Endodermal cell (in vitro differentiated cells): Measurements from ENCODE around the gene THSD4. TPM values are rescaled to one million over a fixed set of nuclear protein-coding genes. Genes with fewer than 3 reads are reported as not detected.

Source experiments
- DNase-seq: peaks from one replicate; pipeline ENCODE4 v3.0.0-alpha.2; 2017
- H3K27ac ChIP-seq: 2 replicates; pipeline ENCODE4 v1.5.1; 2013; ENCODE audit warnings: mild to moderate bottlenecking, low read depth, low read length, moderate library complexity
- H3K27me3 ChIP-seq: 2 replicates; pipeline ENCODE4 v1.6.1; 2013; ENCODE audit warnings: mild to moderate bottlenecking, low read length, moderate library complexity; ENCODE audit not compliant: insufficient read depth, control insufficient read depth, poor library complexity, severe bottlenecking
- H3K36me3 ChIP-seq: 2 replicates; pipeline ENCODE4 v1.7.0; 2013; ENCODE audit warnings: mild to moderate bottlenecking, low read length, moderate library complexity; ENCODE audit not compliant: control insufficient read depth, insufficient read depth
- H3K4me1 ChIP-seq: one replicate; pipeline ENCODE4 v1.7.0; 2013; ENCODE audit warnings: low read length; ENCODE audit not compliant: control insufficient read depth, insufficient read depth
- H3K4me3 ChIP-seq: 2 replicates; pipeline ENCODE4 v1.5.1; 2013; ENCODE audit warnings: mild to moderate bottlenecking, low read length, moderate library complexity
- H3K9ac ChIP-seq: 2 replicates; pipeline ENCODE4 v1.6.1; 2013; ENCODE audit warnings: mild to moderate bottlenecking, low read length, moderate library complexity; ENCODE audit not compliant: poor library complexity, severe bottlenecking; ENCODE audit errors: extremely low read depth
- H3K9me3 ChIP-seq: 2 replicates; pipeline ENCODE4 v1.6.1; 2013; ENCODE audit warnings: mild to moderate bottlenecking, low read length, moderate library complexity; ENCODE audit not compliant: control insufficient read depth
- H3K27ac Mint-ChIP-seq: 2 replicates; pipeline ENCODE4 v1.8.0; 2020; ENCODE audit warnings: mixed read lengths
- H3K27me3 Mint-ChIP-seq: 2 replicates; pipeline ENCODE4 v1.8.0; 2021; ENCODE audit warnings: mild to moderate bottlenecking, mixed read lengths; ENCODE audit not compliant: insufficient read depth
- H3K36me3 Mint-ChIP-seq: 2 replicates; pipeline ENCODE4 v1.8.0; 2020; ENCODE audit warnings: low read depth, mixed read lengths
- H3K4me1 Mint-ChIP-seq: 2 replicates; pipeline ENCODE4 v1.8.0; 2020; ENCODE audit warnings: mixed read lengths
- H3K4me3 Mint-ChIP-seq: 2 replicates; pipeline ENCODE4 v1.8.0; 2020; ENCODE audit warnings: mild to moderate bottlenecking, moderate library complexity, mixed read lengths
- H3K9me3 Mint-ChIP-seq: 2 replicates; pipeline ENCODE4 v1.8.0; 2020; ENCODE audit warnings: mild to moderate bottlenecking, mixed read lengths
- WGBS, 2 experiments: methylation state at CpG; one replicate each; pipeline versions ENCODE4 v1.1.5 to v1.1.7; 2013; ENCODE audit warnings: missing lambda C conversion rate in 2 of 2, mixed read lengths in 1 of 2; ENCODE audit not compliant: insufficient coverage in 1 of 2, insufficient read length in 1 of 2; 5-methylcytosine and 5-hydroxymethylcytosine counted together
- total RNA-seq, 2 donors: library from RNA; stranded (reverse); fragmentation: NEBNext Ultra II Directional in 1 of 2; extraction: Animal tissue kit (Norgen Biotek cat#: 25700) in 1 of 2; gene quantifications; 2 replicates in 1 of 2; 3 replicates in 1 of 2; pipeline ENCODE4 v1.2.1, GENCODE V29; 2021
- TF ChIP-seq, protein P1 (sequence below): fragments of 200-600 bp; sonication (generic); conservative IDR thresholded peaks from 2 replicates; pipeline ENCODE4 v1.5.0; 2021; ENCODE audit warnings: antibody characterized with exemption, mild to moderate bottlenecking

The THSD4 gene
- total RNA-seq, 2 donors from 2014 or later = 4.6 to 5.4 TPM

DNA sequence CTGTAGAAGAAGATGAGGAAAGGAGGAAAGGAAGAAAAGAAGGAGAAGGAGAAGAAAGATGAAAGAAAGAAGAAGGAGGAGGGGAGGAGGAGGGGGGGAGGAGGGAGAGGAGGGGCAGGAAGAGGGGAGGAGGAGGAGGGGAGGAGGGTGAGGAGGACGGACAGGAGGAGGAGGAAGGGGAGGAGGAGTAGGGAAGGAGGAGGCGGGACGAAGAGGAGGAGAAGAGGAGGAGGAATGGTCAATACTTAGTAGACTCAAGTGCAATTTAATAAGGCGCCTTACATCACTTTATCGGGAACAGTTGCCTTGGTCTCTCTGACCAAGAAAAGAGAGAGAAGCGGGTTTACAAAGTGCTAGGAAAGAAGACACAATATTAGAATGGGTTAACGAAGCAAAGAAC lies 671.4 kb downstream of the THSD4 start:
- H3K27ac Mint-ChIP-seq = no peak overlapping the region
- H3K36me3 ChIP-seq = no peaks in the 10 kb centered on the region
- no peaks in the 10 kb centered on the region for H3K4me1 Mint-ChIP-seq
- H3K4me3 Mint-ChIP-seq = no peak overlapping the region
- H3K9me3 ChIP-seq = no peaks in the 10 kb centered on the region
- TF ChIP-seq, protein P1, sequence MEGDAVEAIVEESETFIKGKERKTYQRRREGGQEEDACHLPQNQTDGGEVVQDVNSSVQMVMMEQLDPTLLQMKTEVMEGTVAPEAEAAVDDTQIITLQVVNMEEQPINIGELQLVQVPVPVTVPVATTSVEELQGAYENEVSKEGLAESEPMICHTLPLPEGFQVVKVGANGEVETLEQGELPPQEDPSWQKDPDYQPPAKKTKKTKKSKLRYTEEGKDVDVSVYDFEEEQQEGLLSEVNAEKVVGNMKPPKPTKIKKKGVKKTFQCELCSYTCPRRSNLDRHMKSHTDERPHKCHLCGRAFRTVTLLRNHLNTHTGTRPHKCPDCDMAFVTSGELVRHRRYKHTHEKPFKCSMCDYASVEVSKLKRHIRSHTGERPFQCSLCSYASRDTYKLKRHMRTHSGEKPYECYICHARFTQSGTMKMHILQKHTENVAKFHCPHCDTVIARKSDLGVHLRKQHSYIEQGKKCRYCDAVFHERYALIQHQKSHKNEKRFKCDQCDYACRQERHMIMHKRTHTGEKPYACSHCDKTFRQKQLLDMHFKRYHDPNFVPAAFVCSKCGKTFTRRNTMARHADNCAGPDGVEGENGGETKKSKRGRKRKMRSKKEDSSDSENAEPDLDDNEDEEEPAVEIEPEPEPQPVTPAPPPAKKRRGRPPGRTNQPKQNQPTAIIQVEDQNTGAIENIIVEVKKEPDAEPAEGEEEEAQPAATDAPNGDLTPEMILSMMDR = no peak
- DNase-seq = no peak
- H3K9ac ChIP-seq = no peak overlapping the region
- H3K9me3 Mint-ChIP-seq = no peaks in the 10 kb centered on the region
- H3K27ac ChIP-seq = no peak overlapping the region
- H3K36me3 Mint-ChIP-seq = no peaks in the 10 kb centered on the region
- H3K4me1 ChIP-seq = no peaks in the 10 kb centered on the region
- no peak overlapping the region for H3K4me3 ChIP-seq
- H3K27me3 ChIP-seq = no peaks in the 10 kb centered on the region
- peaks cover 2% of the 10 kb centered on the region for H3K27me3 Mint-ChIP-seq
- 91 to 97% methylated on average over 4 to 7 of the region's 7 CpGs for WGBS, 2 experiments

DNA sequence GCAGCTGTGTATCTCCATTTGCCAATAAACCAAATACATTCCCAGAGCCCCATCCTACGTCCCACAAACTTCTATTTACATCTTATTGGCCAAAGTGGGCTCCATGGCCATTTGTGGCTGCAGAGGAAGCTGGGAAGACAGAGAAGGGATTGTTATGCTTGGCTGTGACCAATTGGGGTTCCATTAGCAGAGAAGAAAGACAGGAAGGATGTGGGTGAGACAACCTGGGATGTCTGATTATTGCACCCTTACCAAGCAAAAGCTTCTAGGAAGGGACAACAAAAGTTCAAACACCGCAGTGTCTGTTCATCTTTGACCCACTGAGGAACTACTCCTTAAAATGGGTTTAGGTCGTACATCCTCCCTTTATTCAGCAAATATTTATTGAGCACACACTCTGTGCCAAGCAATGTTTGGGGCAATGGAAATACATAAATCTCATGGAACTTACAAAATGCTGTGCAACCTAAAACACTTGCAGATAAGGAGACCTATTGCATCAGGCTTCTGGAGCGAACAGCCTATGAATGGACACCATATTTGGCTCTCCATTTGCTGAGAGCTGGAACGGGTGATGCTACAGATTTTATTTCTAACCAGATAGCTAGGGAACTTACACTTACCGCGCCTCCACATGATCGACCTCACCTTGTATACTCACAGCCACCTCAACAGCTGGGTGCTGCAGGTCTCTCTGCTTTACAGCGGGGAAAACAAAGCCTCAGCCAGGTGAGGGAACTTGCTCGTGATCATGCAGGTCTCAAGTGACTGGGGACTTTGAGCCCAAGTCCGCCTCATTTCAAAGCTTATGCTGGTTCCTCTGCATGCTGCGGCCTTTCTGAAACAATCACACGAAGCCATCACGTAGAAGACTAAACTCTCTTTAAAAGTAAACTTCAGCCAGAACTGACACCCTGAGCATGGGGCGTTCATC lies 673.6 kb downstream of the THSD4 start:
- TF ChIP-seq, protein P1 = no peak
- no peaks in the 10 kb centered on the region for H3K27me3 ChIP-seq
- H3K36me3 ChIP-seq = no peaks in the 10 kb centered on the region
- peak; percentile 33 for DNase-seq
- Mint-ChIP-seq H3K27ac (no peak overlapping the region), H3K36me3 (no peaks in the 10 kb centered on the region), H3K4me3 (no peak overlapping the region), H3K4me1 (no peaks in the 10 kb centered on the region), H3K27me3 (peaks cover 2% of the 10 kb centered on the region), H3K9me3 (peaks cover 2% of the 10 kb centered on the region)
- H3K4me3 ChIP-seq = no peak overlapping the region
- H3K27ac ChIP-seq = no peak overlapping the region
- H3K9ac ChIP-seq = no peak overlapping the region
- H3K9me3 ChIP-seq = no peaks in the 10 kb centered on the region
- WGBS, 2 experiments = 92 to 98% methylated on average over 10 to 15 of the region's 15 CpGs
- H3K4me1 ChIP-seq = no peaks in the 10 kb centered on the region

DNA sequence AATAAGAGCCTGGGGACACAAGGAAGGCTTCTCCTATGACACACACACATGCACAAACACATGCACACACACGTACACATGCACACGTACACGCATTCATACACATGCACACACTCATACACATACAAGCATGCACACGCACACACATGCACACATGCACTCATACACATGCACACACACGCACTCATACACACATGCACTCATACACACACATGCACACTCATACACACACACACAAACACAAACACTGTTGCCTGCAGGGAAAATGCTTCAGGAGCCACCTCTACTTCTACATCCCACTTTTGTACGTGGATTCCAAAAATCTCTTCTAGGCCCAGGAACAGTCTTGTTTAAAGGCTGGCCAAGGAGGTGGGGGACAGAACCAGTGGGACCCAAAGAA lies 674.3 kb downstream of the THSD4 start:
- no peak overlapping the region for H3K9ac ChIP-seq
- H3K27ac ChIP-seq = no peak overlapping the region
- TF ChIP-seq, protein P1 = no peak
- no peak overlapping the region for H3K27ac Mint-ChIP-seq
- H3K36me3 ChIP-seq = no peaks in the 10 kb centered on the region
- no peak overlapping the region for H3K4me3 Mint-ChIP-seq
- no peaks in the 10 kb centered on the region for H3K4me1 Mint-ChIP-seq
- peaks cover 2% of the 10 kb centered on the region for H3K27me3 Mint-ChIP-seq
- no peaks in the 10 kb centered on the region for H3K4me1 ChIP-seq
- WGBS, 2 experiments = 87 to 91% methylated on average over 3 to 6 of the region's 6 CpGs
- H3K4me3 ChIP-seq = no peak overlapping the region
- no peaks in the 10 kb centered on the region for H3K9me3 ChIP-seq
- DNase-seq = no peak
- no peaks in the 10 kb centered on the region for H3K36me3 Mint-ChIP-seq
- peaks cover 2% of the 10 kb centered on the region for H3K9me3 Mint-ChIP-seq
- no peaks in the 10 kb centered on the region for H3K27me3 ChIP-seq
